ENCODE data around the gene SOHLH1. TPM values are rescaled to one million over a fixed set of nuclear protein-coding genes. Genes with fewer than 3 reads are reported as not detected.

The SOHLH1 gene
- total and polyA plus RNA-seq, 2 of the 4 experiments (the other 2 are of a cell fraction), result not detected

- dilution Hi-C loops (cut with HindIII; ENCODE audit: low sequenced_read_pairs, unreplicated experiment), result no loop called here
- Histone ChIP-seq H3K27ac (ENCODE audit: insufficient read depth, low read length) (no peak overlapping the region), H3K9me3 (ENCODE audit: control insufficient read depth, insufficient read depth, low read length) (peaks cover 6% of the 10 kb centered on the region; the same call in 1 of the 2 replicates)
Observed at GRCh38 chr9:135731454-135731853, 32.2 kb upstream of the SOHLH1 start.

More at GRCh38 chr9:135731454-135731853, 32.2 kb upstream of the SOHLH1 start:
- DNase-seq (no peak), ATAC-seq (ENCODE audit: low read depth) (no peak)
- H3K36me3 ChIP-seq (ENCODE audit: control insufficient read depth, insufficient read depth, low read length), result no peaks in the 10 kb centered on the region
- no peak overlapping the region for H2AK5ac ChIP-seq (ENCODE audit: low read depth, low read length)
- no peak overlapping the region for H2BK15ac ChIP-seq (ENCODE audit: low read depth, low read length)
- H3K4me3 ChIP-seq (ENCODE audit: insufficient read depth, low read depth, low read length), result no peak overlapping the region
- in situ Hi-C loops (cut with MboI; ENCODE audit: low sequenced_read_pairs), result no loop called here
- no peak overlapping the region for H3K4me2 ChIP-seq (ENCODE audit: low read depth, low read length)
- TF ChIP-seq SMC3 (IDR thresholded peaks at IDR 0.05; ENCODE audit: low read depth, low read length) (no peak), CTCF (conservative IDR thresholded peaks at IDR 0.05; ENCODE audit: low read depth, low read length) (no peak), CEBPB (IDR thresholded peaks at IDR 0.05; ENCODE audit: low read depth, low read length) (no peak), MAZ (IDR thresholded peaks at IDR 0.05; ENCODE audit: borderline replicate concordance, low read depth, low read length) (no peak), MXI1 (IDR thresholded peaks at IDR 0.05; ENCODE audit: borderline replicate concordance, low read depth, low read length) (no peak), NFE2L2 (IDR thresholded peaks at IDR 0.05; ENCODE audit: low read depth, low read length) (no peak), MAFK (IDR thresholded peaks at IDR 0.05; ENCODE audit: low read depth, low read length) (no peak), BHLHE40 (IDR thresholded peaks at IDR 0.05; ENCODE audit: low read depth, low read length) (no peak), ELK1 (IDR thresholded peaks at IDR 0.05; ENCODE audit: borderline replicate concordance, low read depth, low read length) (no peak), FOS (IDR thresholded peaks at IDR 0.05; ENCODE audit: low read depth, low read length) (no peak)
- CTCF ChIA-PET, result no interaction called here
- no peaks in the 10 kb centered on the region for H4K20me1 ChIP-seq (ENCODE audit: insufficient read depth, low read length)
- peaks cover 12% of the 10 kb centered on the region for H3K27me3 ChIP-seq (ENCODE audit: control insufficient read depth, insufficient read depth, low read length)
- H3K9ac ChIP-seq (ENCODE audit: low read depth, low read length), result no peak overlapping the region
- POLR2A ChIA-PET (ENCODE audit: unreplicated experiment), result no interaction called here
- no peak overlapping the region for H3K4ac ChIP-seq (ENCODE audit: low read depth, low read length)
- H3K9me1 ChIP-seq (ENCODE audit: insufficient read depth, low read length), result no peaks in the 10 kb centered on the region
- H4K91ac ChIP-seq (ENCODE audit: insufficient read depth, low read depth, low read length), result no peak overlapping the region
- H4K5ac ChIP-seq (ENCODE audit: low read depth, low read length), result no peak overlapping the region
- no peak overlapping the region for H3K56ac ChIP-seq (ENCODE audit: extremely low read depth, insufficient read depth, low read length)
- WGBS, 2 experiments (ENCODE audit: extremely low coverage in 2 of 2, insufficient read length in 1 of 2), result 67% methylated on average over 1 of the region's 12 CpGs; no CpG with 5 or more reads in 1 of the 2 experiments
- H3K18ac ChIP-seq (ENCODE audit: low read depth, low read length), result no peak overlapping the region
- no peak overlapping the region for H2AK9ac ChIP-seq (replicated peaks; ENCODE audit: low read depth, low read length, poor library complexity)
- no TSS peak for BruUV-seq (replicated peaks)
- H2BK20ac ChIP-seq (ENCODE audit: low read depth, low read length), result no peak overlapping the region
- no peak overlapping the region for H3K14ac ChIP-seq (replicated peaks; ENCODE audit: low read depth, low read length)
- H3K79me1 ChIP-seq (ENCODE audit: low read depth in 1 of 2, low read length in 2 of 2), result no peaks in the 10 kb centered on the region
- H2BK5ac ChIP-seq (ENCODE audit: low read depth, low read length, poor library complexity, severe bottlenecking), result no peak overlapping the region
- intact Hi-C loops (cut with micrococcal nuclease), result no loop called here
- H2AFZ ChIP-seq (replicated peaks; ENCODE audit: low read length, poor library complexity), result no peak overlapping the region
- H3K4me1 ChIP-seq (ENCODE audit: control insufficient read depth, insufficient read depth, low read length), result no peaks in the 10 kb centered on the region
- no peak overlapping the region for H4K8ac ChIP-seq (ENCODE audit: low read depth in 2 of 2, low read length in 2 of 2)
- H3K23ac ChIP-seq (ENCODE audit: low read depth, low read length), result no peak overlapping the region
- no peak overlapping the region for H2BK120ac ChIP-seq (ENCODE audit: low read depth, low read length)
